Sigmoid colon (tissue), 4 donors: ENCODE measurements around the gene THOC7.

Source experiments
- CTCF ChIP-seq, 4 experiments: fragments of 450-650 bp in 3 of 4; fragments of 200-600 bp in 1 of 4; IDR thresholded peaks; one replicate each; pipeline ENCODE4 v1.5.1; 2016 to 2019; ENCODE audit warnings: antibody characterized with exemption in 4 of 4, mild to moderate bottlenecking in 3 of 4, moderate library complexity in 2 of 4
- EP300 ChIP-seq, 4 donors: sonication (generic); formaldehyde crosslinking; IDR thresholded peaks; one replicate each; pipeline ENCODE4 v1.6.1; 2017; ENCODE audit warnings: antibody characterized with exemption in 4 of 4

GRCh38 chr3:63892773-63893352 lies 29.3 kb upstream of the THOC7 start:
- TF ChIP-seq CTCF (IDR thresholded peaks at IDR 0.05) = no peak
- no peak for TF ChIP-seq EP300 (IDR thresholded peaks at IDR 0.05)
